Activated CD4-positive, alpha-beta T cell treated with anti-CD3 and anti-CD28 coated beads, Interleukin-10, Interleukin-2, amounts not matched to agents 100 ng/mL and 50 ng/mL, durations not matched to agents 16 hours and 8 hours (primary cell): ENCODE measurements around the gene LIN7C.
"Not testable (repeated sequence)": the region's sequence is repeated elsewhere in the genome, so short reads cannot be mapped to it uniquely, and the experiment has no call there.

Experiments
- DNase-seq: peaks from one replicate; pipeline ENCODE4 v3.0.0-alpha.2; 2020

The LIN7C gene

GRCh38 chr11:27468995-27469695 is 37.4 kb downstream of the LIN7C start:
- DNase-seq = no peak

DNA sequence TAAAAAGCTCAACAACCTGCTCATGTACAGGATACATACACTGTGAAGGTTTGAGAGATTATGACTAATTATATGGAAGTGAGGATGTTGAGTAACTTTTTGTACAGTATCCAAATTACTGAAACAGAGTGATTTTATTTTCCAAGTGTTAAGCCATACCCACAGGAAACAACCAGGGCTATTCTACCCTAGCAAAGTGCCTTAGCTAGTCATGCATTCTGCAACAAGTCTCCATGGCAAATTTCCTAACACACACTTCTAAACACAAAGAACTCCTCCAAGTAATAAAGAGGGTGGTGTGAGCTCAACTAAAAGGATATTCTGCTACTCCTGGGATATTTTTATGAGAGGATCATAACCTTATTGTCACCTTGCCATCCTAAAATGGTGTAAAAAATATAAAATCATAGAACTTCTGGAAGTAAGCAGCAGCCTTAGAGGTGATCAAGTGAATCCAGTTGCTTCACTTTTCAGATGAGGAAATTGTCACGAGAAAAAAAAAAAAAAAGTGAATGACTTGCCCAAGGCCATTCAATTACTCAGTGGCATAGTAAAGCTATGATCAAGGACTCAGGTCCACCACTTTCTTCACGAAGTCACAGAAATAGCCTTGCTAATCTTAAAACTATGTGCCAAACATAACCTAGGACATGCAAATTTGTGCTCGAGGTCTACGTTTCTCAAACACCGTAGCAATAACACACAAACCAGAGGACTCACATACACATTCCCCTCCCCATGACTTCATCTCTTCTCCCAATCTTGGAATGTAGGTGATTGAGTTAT is 38.2 kb downstream of the LIN7C start:
- no peak for DNase-seq

GRCh38 chr11:27467181-27467913 is 39.2 kb downstream of the LIN7C start:
- no peak for DNase-seq

DNA sequence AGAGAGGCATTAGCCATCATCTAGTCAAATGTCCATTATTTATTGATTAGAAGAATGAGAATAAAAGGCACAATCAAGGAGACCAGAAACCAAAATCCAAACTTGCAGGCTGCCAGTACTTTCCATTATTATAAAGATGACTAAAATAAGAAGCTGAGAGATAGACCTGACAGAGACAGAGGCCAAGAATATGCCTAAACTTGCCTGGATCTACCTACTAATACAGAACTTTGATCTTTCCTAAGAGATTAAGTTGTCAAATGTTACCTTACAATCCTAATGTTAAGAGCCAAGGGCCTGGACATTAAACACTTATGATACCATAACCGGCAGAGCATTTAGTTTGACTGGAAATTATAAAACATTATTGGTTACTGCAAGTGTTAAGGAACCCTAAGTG is 40.2 kb downstream of the LIN7C start:
- DNase-seq = no peak

- DNase-seq = no peak
Observed at GRCh38 chr11:27465629-27466028, 40.9 kb downstream of the LIN7C start.

- no peak for DNase-seq
Observed at GRCh38 chr11:27464909-27465308, 41.7 kb downstream of the LIN7C start.

GRCh38 chr11:27464289-27464696 is 42.3 kb downstream of the LIN7C start:
- no peak for DNase-seq

DNA sequence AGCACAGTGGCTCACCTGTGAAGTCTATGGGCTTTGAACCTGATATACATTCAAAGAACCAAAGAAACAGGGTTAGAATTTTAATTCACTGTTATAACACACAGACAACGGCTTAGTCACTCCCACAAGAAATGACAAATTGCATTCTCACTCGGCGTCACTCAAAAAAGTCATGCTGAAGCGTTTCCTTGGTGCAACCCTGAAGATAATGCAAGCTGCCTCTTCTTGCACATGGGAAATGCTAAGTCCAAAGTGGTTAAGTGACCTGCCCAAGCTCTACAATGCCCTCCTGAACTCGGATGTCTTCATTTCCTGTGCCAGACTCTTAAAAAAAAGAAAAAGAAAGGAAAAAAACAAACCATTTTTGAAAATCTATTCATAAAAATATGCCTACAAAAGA is 44.0 kb downstream of the LIN7C start:
- DNase-seq = no peak

GRCh38 chr11:27460158-27460978 is 46.2 kb downstream of the LIN7C start:
- DNase-seq = no peak

GRCh38 chr11:27459191-27459590 is 47.4 kb downstream of the LIN7C start:
- no peak for DNase-seq

DNA sequence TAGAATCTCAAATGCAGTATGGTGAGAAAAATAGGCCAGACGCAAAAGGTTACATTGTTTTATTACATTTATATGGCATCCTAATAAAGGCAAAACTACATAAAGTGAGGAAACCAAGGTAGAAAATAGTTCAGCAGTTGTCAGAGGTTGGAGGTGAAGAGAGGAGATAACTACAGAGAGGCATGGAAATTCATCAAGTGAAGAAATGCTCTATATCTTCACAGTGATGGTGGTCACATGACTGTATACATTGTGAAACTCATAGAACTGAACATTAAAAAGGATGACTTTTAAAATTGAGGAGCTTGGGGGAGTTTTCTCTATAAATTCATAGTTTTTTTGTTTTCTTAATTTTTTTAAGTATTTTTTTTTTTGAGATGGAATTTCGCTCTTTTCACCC is 48.4 kb downstream of the LIN7C start:
- no peak for DNase-seq

GRCh38 chr11:27456795-27457329 is 49.7 kb downstream of the LIN7C start:
- no peak for DNase-seq

GRCh38 chr11:27456140-27456794 is 50.3 kb downstream of the LIN7C start:
- no peak for DNase-seq

DNA sequence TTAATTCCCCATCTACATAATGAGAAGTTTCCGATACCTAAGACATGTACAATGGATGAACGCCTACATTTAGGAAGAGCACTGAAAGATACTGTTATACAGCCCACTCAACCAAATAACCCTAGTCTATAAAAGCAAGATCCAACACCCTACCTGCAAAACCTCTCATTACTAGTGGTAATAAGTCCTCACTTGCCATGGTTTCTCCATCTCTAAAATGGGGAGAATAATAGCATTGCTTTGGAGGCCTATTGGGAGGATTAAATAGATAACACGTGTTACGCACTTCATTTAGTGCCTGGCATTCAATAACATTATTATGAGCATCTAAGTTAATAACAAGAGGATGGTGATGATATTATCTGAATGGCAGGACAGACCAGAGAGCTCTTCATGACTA is 50.9 kb downstream of the LIN7C start:
- DNase-seq = no peak

GRCh38 chr11:27453701-27454100 is 52.9 kb downstream of the LIN7C start:
- no peak for DNase-seq

DNA sequence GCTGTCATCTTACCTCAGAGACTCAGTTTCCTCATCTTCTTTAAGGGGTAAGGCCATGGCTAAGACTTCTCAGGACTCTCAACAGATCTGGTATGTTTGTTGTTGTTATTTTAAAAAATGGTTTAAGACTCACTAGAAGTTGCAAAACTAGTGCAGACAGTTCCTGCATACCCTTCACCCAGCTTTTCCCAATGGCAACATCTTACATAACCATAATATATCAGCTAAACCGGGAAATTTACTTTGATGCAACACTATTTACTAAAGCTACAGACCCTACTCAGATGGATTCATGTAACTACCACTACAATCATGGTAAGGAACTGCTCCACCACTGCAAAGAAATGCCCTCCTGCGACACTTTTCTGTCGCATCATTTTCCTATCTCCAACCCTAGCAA is 54.4 kb downstream of the LIN7C start:
- no peak for DNase-seq

DNA sequence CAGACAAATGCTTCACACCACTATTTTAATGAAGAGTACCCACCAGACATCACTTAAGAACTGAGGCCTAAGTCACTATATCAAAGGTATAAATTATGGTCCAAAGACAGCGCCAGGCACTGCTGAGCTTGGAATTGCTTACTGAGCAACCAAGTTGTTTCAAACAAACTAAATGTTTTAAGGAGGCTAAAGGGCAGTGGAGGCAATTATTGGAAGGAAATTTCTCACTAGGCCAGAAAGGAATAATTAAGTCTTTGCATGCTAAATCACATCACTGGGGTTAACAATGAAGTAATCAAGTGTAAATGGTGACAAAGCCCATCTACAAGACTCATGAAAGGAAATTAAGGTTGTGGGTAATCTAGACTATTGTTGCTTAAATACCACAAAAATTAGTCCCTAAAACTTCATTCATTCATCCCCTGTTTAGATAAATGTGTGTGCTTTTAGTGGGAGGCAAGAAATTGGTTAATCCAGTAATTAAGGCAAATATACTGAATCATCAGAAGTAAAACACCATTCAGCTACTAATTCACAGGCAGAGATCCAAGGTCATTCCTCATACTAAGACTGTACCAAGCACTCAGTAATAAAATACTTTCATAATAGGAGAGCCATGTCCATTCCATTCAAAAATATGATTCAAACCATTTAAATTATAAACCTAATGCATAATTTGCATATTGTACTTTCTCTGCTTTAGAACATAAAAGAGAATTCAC is 55.2 kb downstream of the LIN7C start:
- no peak for DNase-seq

- DNase-seq = not testable (repeated sequence)
Observed at GRCh38 chr11:27448184-27448540, 58.4 kb downstream of the LIN7C start.

DNA sequence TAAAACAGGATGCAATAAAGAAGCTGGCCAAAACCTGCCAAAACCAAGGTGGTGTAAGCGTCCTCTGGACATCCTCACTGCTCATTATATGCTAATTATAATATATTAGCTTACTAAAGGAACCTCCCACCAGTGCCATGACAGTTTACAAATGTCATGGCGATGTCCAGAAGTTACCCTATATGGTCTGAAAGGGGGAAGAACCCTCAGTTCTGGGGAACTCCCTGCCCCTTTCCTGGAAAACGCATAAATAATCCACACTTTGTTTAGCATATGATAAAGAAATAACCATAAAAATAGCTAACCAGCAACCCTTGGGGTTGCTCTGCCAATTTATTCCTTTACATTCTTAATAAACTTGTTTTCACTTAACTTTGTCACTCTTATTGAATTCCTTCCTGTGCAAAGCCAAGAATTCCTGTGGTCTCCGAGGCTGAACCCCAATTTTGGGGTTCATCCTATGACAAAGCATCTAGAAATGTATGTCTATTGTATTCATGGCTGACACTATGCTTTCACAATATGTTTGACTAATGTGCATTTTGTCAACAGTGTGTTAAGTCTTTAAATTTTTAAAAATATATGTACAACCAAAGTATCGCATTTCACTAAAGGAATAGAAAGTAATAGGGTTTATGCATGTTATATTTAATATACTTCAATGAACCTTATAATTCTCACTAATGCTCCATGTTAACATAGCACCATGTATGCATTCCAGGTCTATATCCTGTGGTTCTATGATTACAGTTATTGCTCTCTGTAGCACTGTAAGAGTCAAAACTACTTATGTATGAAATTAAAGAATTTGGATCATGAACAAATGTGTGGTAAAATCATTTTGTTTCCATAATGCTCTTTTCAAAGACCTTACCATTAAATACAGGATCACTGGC is 59.0 kb downstream of the LIN7C start:
- no peak for DNase-seq

DNA sequence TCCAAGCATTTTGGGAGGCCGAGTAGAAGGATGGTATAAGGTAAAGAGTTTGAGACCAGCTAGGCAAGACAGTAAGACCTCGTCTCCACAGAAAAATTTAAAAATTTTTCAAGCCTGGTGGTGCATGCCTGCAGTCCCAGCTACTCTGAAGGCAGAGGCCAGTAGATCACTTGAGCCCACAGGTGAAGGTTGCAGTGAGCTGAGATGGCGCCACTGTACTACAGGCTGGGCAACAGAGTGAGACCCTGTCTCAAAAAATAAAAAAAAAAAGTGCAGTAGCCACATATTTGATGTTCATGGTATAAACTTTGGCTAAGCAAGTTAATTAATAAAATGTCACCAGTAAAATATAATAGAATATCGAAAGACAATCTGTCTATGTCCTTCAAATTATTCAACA is 60.9 kb downstream of the LIN7C start:
- no peak for DNase-seq
